WERI-Rb-1 (cell line): ENCODE data around the gene RANBP3.

Experiments used
- DNase-seq: peaks from one replicate; pipeline ENCODE4 v3.0.0-alpha.2; 2020
- H3K27ac ChIP-seq: fragments of 250-450 bp; sonication (Bioruptor Pico); 2 replicates; pipeline ENCODE4 v1.5.1; 2020; ENCODE audit warnings: mild to moderate bottlenecking, moderate library complexity
- H3K27me3 ChIP-seq: fragments of 250-450 bp; sonication (Bioruptor Pico); 2 replicates; pipeline ENCODE4 v1.5.1; 2021; ENCODE audit warnings: mild to moderate bottlenecking, low read depth, moderate library complexity; ENCODE audit not compliant: insufficient read depth, severe bottlenecking
- H3K36me3 ChIP-seq: fragments of 250-450 bp; sonication (Bioruptor Pico); 2 replicates; pipeline ENCODE4 v1.5.1; 2020; ENCODE audit warnings: mild to moderate bottlenecking, moderate library complexity
- H3K4me3 ChIP-seq: 2 replicates; pipeline ENCODE4 v1.5.1; 2011; ENCODE audit warnings: low read depth, mild to moderate bottlenecking, control low read depth, low read length
- H3K9me3 ChIP-seq: fragments of 250-450 bp; sonication (Bioruptor Pico); 2 replicates; pipeline ENCODE4 v1.5.1; 2021; ENCODE audit warnings: mild to moderate bottlenecking, moderate library complexity; ENCODE audit not compliant: severe bottlenecking
- CTCF ChIP-seq: IDR thresholded peaks from 2 replicates; pipeline ENCODE4 v1.5.1; 2011; ENCODE audit warnings: low read depth, mild to moderate bottlenecking, control low read depth, inconsistent platforms, low read length

RANBP3 gene

GRCh38 chr19:5952193-5953029 lies 25.5 kb downstream of the RANBP3 start:
- no peaks in the 10 kb centered on the region for H3K27me3 ChIP-seq
- H3K36me3 ChIP-seq, result peaks cover 28% of the 10 kb centered on the region
- no peak for TF ChIP-seq CTCF
- no peak for DNase-seq
- H3K4me3 ChIP-seq, result no peak overlapping the region
- H3K9me3 ChIP-seq, result no peaks in the 10 kb centered on the region
- no peak overlapping the region for H3K27ac ChIP-seq

GRCh38 chr19:5951338-5951861 lies 26.5 kb downstream of the RANBP3 start:
- no peak for DNase-seq
- Histone ChIP-seq H3K9me3 (no peaks in the 10 kb centered on the region), H3K36me3 (peaks cover 29% of the 10 kb centered on the region), H3K27ac (no peak overlapping the region), H3K27me3 (no peaks in the 10 kb centered on the region), H3K4me3 (no peak overlapping the region)
- no peak for TF ChIP-seq CTCF

GRCh38 chr19:5950741-5951140 lies 27.2 kb downstream of the RANBP3 start:
- Histone ChIP-seq H3K27me3 (no peaks in the 10 kb centered on the region), H3K4me3 (no peak overlapping the region), H3K36me3 (peaks cover 35% of the 10 kb centered on the region), H3K9me3 (no peaks in the 10 kb centered on the region), H3K27ac (no peak overlapping the region)
- TF ChIP-seq CTCF, result no peak
- no peak for DNase-seq

GRCh38 chr19:5949792-5950305 lies 28.1 kb downstream of the RANBP3 start:
- Histone ChIP-seq H3K27ac (no peak overlapping the region), H3K36me3 (peaks cover 35% of the 10 kb centered on the region), H3K9me3 (no peaks in the 10 kb centered on the region), H3K27me3 (no peaks in the 10 kb centered on the region), H3K4me3 (no peak overlapping the region)
- TF ChIP-seq CTCF, result no peak
- DNase-seq, result no peak

GRCh38 chr19:5948752-5949564 lies 29.0 kb downstream of the RANBP3 start:
- TF ChIP-seq CTCF, result no peak
- Histone ChIP-seq H3K9me3 (no peaks in the 10 kb centered on the region), H3K27ac (no peak overlapping the region), H3K36me3 (peaks cover 37% of the 10 kb centered on the region), H3K27me3 (no peaks in the 10 kb centered on the region), H3K4me3 (no peak overlapping the region)
- DNase-seq, result no peak
